ENCODE measurements around the gene FHAD1. TPM values are rescaled to one million over a fixed set of nuclear protein-coding genes. Genes with fewer than 3 reads are reported as not detected.
"Not testable (repeated sequence)": the region's sequence is repeated elsewhere in the genome, so short reads cannot be mapped to it uniquely, and the experiment has no call there.

Gene FHAD1
- total RNA-seq, 1 donor from 2014 or later, result 0.20 TPM

DNA sequence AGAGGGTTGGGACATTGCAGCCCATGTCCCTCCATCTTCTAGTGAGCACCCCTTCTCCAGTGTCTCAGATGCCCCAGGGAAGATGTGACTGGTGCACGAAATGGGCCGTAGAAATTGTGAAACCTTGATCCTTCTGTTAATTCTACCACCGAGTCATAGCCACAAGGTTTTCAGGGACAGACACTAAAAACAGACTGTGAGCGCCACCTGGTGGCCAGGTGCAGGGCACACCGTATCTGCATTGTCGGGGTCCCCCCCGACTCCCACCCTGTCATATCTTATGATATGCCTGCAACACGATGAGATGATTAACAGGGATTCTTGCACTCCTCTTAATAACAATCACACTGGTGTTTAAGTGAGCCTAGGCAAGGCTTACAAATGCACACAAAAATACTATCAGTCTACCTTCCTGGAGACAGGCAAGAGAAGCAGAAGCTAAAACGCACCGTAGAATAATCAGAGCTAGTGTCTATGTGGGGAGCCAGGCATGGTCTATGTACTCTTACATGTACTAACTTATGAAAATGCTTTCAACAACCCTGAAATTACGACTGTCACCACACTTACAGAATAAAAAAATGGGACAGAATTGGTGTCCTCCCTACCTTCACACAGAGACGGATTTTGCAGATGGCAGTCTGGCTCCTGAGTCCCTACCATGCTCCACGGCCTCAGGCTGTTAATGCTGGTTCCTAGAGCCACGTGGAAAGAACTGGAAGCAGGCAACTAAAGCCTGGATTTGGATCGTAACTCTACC is 57.9 kb downstream of the FHAD1 start:
- no peak for DNase-seq (ENCODE audit: low read depth, low spot score)

DNA sequence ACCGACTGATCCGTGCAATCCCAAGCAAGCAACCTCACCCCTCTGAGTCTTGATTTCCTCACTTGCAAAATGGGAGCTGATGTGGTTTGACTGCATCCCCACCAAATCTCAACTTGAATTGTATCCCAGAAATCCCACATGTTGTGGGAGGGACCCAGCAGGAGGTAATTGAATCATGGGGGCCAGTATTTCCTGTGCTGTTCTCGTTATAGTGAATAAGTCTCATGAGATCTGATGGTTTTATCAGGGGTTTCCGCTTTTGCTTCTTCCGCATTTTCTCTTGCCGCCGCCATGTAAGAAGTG is 58.4 kb downstream of the FHAD1 start:
- DNase-seq (ENCODE audit: low read depth, low spot score), result no peak

DNA sequence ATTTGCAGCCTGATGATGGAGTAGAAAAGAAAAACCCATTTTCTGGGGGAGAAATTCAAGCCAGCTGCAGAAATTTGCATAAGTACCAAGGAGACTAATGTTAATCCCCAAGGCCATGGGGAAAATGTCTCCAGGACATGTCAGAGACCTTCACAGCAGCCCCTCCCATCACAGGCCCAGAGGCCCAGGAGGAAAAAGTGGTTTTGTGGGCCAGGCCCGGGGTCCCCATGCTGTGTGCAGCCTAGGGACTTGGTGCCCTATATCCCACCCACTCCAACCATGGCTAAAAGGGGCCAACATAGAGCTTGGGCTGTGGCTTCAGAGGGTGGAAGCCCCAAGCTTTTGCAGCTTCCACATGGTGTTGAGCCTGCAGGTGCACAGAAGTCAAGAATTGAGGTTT is 59.3 kb downstream of the FHAD1 start:
- not testable (repeated sequence) for DNase-seq (ENCODE audit: low read depth, low spot score)

DNA sequence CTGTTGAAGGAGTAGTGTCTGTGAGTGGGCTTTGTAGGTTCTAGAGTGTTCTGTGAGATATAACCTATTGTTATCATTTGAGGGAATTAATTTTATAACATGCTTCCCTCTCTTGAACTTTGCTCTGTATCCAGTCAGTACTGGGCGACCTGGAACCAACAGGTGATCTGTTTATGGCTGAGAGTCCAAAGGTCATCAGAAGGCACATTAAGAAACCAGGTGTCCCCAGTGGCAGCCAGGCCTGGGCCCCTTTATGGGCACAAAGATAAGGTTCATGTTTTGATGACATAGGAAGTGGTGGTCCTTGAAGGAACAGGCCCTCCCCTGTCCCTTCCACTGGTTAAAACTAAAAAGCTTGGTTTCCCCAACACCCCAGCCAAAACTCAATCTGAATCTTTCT is 61.1 kb downstream of the FHAD1 start:
- no peak for DNase-seq (ENCODE audit: low read depth, low spot score)

DNA sequence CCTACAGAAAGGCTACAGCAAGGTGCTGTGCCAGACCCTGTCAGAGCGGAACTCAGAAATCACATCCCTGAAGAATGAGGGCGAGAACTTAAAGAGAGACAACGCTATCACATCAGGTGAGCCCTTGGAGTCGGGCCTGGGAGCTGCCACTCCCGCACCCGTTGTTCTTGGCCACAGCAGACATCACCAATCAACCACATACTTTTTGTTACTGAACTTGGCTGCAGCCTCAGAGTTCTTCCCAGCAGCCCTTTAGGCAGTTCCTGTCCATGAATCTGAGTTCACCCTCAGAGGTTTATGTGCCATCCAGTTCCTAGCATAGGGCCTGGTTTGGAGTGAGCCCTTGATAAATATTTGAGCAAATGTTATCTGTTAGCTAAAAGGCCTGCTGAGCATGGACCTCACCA is 61.6 kb downstream of the FHAD1 start:
- no peak for DNase-seq (ENCODE audit: low read depth, low spot score)

DNA sequence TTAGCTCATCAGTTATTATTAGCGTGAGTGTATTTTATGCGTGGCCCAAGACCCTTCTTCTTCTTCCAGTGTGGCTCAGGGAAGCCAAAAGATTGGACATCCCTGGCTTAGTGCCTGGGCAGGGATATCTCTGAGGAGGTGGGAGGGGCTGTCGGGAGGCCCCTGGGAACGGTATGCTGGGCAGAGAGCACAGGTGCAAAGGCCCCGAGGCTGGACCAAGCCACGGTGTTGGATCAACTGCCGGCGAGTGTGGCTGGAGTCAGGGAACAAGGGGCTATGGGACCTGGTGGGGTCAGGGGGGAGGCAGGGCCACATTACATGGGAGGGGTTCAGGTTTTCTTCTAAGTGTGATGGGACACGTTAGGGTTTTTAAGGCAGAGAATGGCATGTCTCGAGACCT is 62.7 kb downstream of the FHAD1 start:
- no peak for DNase-seq (ENCODE audit: low read depth, low spot score)

DNA sequence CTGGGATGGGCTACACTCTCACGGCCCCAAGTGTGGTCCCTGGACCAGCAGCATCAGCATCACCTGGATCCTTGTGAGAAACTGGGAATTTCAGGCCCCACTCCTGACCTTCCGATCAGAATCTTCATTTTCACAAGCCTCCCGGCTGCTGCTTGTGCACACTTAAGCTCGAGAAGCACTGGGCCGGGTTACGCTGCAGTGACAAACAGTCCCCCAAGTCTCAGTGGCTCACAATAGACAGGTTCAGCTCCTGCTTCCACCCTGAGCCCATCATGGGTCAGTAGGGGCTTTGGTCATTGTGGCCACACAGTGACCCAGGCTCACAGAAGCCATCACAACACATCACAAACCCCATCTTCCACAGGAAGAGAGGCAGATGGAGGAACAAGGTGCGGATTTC is 63.5 kb downstream of the FHAD1 start:
- no peak for DNase-seq (ENCODE audit: low read depth, low spot score)

DNA sequence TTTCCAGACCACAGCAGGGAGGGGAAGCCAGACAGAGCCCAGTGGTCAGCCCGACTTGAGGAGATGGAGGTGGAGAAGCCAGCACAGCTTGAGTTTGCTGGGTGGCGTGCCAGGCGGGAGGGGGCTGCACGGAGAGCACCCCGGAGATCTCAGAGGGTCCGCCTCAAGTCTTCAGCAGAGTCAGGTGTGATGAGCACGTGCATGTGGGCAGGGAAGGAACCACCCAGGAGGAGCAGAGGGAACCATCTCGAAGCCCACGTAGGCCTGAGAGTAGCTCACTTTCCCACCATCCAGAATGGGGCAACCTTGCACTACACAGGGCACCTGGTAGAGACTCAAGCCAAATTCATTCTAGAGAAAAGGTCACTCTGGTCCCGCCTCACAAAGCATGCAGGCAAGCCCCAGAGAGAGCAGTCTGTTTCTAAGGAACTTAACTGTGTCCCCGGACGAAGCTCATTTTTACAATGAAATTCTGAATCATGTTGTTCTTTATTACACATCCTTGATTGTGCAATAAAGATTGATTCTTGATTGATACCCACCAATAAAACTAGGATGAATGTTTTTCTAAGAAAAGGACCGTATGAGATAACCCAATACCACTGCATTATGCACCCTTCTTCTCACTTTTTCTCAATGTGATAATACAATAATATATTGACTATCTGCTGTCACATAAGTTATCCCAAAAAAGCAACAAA is 64.2 kb downstream of the FHAD1 start:
- no peak for DNase-seq (ENCODE audit: low read depth, low spot score)

DNA sequence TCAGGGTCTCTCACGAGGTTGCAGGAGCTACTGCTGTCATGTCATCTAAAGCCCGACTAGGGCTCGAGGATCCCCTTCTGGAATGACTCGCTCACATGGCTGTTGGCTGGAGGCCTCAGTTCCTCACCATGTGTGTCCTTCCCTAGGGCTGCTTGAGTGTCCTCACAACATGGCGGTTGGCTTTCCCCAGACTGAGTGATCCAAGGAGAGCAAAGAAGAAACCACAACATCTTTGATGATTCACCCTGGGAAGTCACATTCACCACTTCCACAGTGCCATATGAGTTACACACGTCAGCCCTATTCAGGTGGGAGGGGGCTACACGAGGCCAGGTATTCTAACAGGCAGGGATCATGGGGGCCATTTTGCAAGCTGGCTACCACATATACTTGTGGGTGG is 64.9 kb downstream of the FHAD1 start:
- no peak for DNase-seq (ENCODE audit: low read depth, low spot score)

DNA sequence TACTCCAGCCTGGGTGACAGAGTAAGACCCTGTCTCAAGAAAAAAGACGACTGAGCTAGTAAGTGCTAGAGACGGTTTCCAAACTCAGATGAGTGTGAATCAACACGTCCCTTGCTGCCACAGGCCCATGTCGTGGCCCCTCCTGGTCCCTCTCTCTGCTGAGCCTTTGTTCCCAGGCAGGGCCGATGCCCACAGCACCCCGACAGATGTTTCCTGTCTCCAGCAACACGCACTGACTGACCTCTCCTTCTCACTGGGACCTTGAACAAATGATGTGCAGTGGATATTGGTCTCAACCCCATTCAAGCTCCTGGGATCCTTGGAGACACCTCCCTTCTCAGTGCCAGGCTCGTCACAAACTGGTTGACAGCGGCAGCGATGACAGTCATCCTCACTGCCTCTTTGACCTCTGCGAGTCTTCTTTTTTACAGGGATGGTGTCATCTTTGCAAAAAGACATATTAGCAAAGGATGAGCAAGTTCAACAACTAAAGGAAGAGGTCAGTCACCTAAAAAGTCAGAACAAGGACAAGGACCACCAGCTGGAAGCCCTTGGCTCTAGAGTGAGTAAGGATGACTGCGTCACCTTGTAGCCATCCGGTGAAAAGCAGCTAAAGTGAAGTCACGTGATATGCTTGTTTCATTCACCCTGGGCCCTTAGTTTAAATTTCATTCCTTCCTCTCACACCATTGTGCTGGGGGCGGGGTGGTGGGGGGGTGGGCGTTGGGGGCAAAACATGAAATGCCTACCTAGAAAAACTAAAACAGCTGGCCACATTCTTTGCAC is 65.8 kb downstream of the FHAD1 start:
- no peak for DNase-seq (ENCODE audit: low read depth, low spot score)

DNA sequence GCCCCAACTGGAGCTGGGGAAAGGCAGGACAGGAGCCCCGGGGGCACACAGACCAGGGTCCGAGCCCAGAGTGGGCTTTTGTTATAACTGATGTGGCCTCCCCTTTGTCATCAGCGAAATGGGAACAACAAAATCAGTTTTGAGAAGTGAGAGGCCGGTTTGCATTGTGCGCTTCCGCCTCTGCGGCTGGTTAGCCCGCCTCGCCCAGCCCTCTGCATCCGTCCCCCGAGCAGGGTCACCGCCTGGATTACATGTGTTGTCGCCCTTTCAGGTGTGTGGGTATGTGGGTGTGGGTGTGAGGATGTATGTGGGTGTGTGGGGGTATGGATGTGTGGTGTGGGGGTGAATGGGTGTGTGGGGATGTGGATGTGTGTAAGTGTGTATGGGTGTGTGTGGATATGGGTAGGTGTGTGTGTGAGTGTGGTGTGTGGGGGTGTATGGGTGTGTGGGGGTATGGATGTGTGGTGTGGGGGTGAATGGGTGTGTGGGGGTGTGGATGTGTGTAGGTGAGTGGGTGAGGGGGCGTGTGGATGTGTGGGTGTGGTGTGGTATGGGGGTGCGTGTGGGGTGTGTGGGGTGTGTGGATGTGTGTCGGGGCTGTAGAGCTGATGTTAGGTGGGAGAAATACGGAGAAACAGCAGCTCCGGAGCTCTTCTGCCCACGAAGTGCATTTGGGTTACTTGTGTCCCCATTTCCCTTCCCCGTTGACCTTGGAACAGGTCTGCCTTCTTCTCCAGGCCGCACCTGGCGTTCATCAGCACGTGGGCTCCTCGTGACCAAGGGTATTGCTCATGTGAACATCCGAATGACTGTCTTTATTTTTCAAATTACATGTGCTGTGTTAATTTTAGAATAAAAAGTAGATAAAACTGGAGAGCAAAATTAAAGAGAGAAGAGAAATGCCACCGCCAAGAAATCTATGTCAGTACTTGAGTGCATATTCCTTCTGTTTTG is 67.6 kb downstream of the FHAD1 start:
- DNase-seq (ENCODE audit: low read depth, low spot score), result no peak

DNA sequence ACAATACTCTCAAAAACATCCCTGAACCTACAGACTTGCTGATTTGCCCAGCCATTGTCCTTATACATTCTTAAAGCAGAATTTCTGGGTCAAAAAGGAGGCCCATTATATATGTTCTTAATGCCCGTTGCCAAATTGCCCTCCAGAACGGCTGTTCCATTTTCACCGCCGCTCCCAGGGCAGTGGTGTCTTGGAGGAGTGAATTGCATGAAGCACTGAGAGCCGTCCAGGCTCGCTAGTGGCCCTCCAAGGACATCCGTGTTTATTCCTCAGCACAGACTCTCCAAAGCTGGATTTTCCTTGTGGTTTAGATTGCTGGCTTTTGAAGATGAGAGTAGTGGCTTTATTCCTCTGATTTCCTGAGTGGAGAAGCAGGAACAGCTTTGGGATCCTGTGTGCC is 68.8 kb downstream of the FHAD1 start:
- no peak for DNase-seq (ENCODE audit: low read depth, low spot score)

DNA sequence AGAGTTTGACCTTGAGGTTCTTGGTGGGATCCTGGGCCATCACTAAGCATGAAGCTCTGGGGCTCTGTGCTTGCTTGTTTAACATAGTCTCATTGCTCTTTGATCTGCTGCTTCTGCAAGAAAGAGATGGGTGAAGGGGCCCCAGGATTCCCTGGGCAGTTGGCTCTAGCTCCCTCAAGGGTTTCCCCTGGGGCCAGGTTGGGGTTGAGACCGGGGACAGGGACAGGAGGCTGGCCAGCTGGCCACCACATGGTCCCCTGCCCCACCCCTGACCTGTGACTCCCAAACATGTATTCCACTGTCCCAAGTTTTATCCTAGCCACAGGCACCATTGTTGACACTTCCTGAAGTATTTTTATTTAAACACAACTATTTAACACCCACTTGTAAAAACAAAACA is 69.5 kb downstream of the FHAD1 start:
- no peak for DNase-seq (ENCODE audit: low read depth, low spot score)

DNA sequence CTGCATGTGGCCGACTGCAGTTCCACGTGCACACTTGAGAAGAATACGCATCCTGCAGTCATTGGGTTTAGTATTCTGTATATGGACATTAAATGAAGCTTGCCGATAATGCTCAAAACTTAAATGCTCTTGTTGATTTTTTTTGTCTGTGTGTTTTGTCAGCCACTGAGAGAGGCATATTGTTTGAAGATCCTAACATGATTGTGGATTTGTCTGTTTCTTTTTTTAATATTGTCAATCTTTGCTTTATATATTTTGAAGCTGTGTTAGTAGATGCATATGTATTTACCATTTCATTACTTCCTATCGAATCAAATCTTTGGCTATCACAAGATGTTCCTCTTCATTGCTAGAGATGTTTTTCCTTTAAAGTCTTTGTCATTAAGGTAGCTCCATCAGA is 73.2 kb downstream of the FHAD1 start:
- no peak for DNase-seq (ENCODE audit: low read depth, low spot score)

DNA sequence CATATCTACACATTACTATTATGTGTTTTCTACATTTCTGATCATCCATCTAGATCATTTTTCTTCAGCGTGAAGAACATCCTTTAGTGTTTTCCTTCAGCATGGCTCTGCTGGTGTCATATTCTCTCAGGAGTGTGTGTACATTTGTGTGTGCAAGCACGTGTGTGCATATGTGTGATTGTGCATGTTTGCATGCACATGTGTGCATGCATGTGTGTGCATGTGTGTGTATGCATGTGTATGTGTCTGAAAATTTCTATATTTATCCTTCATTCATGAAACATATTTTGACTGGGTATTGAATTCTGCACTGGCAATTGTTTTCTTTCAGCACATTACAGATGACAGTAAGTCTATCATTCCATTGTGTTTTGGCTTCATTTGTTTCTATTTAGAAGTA is 74.6 kb downstream of the FHAD1 start:
- no peak for DNase-seq (ENCODE audit: low read depth, low spot score)

DNA sequence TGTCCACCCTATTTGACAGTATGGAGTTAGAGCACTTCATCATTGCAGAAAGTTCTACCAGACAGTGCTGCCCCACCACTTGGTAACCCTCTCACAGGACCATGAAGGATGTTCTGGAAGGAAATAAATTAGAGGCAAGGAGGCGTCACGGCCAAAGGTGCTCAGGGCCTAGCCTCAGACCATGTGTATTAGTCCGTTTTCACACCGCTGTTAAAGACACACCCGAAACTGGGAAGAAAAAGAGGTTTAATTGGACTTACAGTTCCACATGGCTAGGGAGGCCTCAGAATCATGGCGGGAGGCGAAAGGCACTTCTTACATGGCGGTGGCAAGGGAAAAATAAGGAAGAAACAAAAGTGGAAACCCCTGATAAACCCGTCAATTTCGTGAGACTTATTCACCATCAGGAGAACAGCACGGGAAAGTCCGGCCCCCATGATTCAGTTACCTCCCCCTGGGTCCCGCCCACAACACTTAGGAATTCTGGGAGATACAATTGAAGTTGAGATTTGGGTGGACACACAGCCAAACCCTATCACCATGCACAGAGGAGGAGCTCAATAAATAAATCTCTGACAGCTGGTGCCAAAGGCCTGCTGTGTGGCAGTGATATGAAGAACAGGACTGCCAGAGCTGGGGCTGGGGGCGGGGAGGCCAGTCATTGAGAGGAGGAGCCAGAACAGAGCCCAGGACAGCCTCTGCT is 75.8 kb downstream of the FHAD1 start:
- DNase-seq (ENCODE audit: low read depth, low spot score), result no peak

DNA sequence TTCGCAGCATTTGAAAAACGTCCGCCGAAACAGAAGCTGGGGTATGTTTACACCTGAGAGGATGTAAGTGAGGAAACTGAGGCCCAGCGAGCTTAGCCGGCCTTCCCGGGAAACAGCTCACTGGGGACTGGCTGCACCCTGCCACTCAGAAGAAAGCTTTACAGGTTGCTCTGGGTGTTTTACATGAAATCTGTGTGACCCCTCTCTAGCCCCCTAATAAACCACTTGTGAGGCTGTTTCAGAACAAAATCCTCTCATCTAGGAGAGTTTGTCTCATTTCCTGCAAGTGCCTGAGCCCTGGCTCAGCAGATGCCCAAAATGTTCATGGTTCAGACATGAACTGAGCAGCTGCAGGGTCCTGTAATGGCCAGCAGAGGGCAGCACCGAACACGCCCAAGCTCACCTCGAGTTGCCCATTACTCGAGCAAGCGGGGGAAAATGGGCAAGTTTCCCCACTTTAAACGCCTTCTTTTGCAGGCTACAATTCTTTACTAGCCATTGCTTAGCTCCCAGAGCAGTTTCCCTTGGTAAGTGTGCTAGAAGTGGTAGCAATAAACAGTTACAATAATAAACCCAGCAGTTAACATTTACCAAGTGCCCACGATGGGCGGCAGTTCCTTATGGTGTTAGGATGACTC is 76.4 kb downstream of the FHAD1 start:
- DNase-seq (ENCODE audit: low read depth, low spot score), result peak; percentile 30

DNA sequence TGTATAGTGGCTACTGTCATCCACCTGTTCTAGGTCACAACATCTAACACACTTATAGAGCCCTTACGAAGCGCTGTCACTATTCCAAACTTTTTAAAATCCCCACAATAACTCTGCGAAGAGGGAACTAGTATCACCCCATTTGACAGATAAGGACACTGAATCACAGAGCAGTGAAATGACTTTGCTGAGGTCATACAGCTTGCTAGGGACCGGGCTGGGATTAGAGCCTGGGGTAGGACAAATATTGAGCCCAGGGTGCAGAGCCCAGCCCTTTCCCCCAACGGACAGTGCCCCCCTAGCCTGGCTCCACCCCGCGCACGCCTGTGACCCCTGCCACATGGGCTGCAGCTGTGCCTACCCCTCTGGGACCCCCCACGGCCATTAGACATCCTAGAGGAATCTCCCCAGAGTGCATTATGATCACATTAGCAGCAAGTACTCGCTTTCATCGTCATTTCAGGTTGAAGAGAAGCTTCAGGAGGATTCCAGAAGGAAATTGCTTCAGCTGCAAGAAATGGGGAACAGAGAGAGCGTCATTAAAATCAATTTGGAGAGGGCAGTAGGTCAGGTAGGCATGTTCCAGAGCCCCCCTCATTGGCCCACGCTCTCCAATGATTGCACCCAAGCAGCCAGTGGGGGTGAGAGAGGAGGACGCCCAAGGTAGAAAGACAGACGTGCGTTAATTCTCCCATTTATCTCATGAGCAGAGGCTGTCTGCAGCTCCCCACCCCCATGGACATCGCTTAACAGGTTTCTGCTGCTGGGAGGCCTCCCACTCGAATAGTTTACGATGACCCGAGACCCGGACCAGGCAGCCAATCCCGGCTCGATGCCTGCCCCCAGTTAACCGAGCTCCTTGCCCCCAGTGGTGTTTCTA is 77.2 kb downstream of the FHAD1 start:
- DNase-seq (ENCODE audit: low read depth, low spot score), result no peak

DNA sequence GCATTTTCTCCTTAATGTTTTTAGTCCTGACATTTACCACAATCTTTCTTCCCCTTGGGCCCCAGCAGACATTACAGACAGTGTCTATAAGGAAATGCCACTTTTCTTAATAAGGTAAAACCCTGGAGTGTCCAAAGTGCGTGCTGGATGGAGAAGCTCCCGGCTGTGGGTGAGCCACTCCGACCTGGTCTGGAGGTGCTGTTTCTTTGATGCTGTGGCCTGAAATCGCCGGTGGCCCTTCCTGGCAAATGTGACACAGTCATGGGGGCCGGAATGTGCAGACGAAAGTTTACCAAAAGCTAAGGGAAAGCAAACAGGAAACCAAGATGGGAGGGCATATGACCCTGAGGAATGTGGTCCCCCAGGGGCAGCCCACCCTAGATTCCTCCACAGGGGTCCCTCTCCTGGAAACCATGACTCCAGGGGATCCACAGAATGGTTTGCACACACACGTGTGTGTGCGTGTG is 77.9 kb downstream of the FHAD1 start:
- DNase-seq (ENCODE audit: low read depth, low spot score), result no peak
